Adrenal gland (tissue), 12 donors: ENCODE measurements around the gene SEPTIN8. TPM values are rescaled to one million over a fixed set of nuclear protein-coding genes. Genes with fewer than 3 reads are reported as not detected.

Experiments used
- DNase-seq, 7 donors: peaks; one replicate each; pipeline ENCODE4 v3.0.0-alpha.2; 2019 to 2020
- H3K27ac ChIP-seq, 5 donors: fragments of 200-600 bp; sonication (generic) in 4 of 5; 1 replicate in 3 of 5; 2 replicates in 2 of 5; pipeline versions ENCODE4 v1.5.1 to v1.8.0; 2016 to 2020; ENCODE audit warnings: mild to moderate bottlenecking in 1 of 5
- H3K27me3 ChIP-seq: fragments of 200-600 bp; 2 replicates; pipeline ENCODE4 v1.8.0; 2021
- H3K36me3 ChIP-seq, 2 donors: fragments of 200-600 bp; replicated peaks in 1 of 2; 1 replicate in 1 of 2; 2 replicates in 1 of 2; pipeline versions ENCODE4 v1.5.1 to v1.8.0; 2018 to 2022
- H3K4me1 ChIP-seq, 2 donors: fragments of 200-600 bp; replicated peaks in 1 of 2; 1 replicate in 1 of 2; 2 replicates in 1 of 2; pipeline versions ENCODE4 v1.5.1 to v1.8.0; 2018 to 2021
- H3K4me3 ChIP-seq, 4 donors: fragments of 200-600 bp; sonication (generic) in 3 of 4; one replicate each; pipeline ENCODE4 v1.5.1; 2016 to 2018
- H3K9me3 ChIP-seq, 3 donors: fragments of 200-600 bp; sonication (generic) in 1 of 3; replicated peaks in 1 of 3; 1 replicate in 2 of 3; 2 replicates in 1 of 3; pipeline versions ENCODE4 v1.5.1 to v1.8.0; 2016 to 2021
- CTCF ChIP-seq, 6 experiments: fragments of 450-650 bp in 4 of 6; fragments of 200-600 bp in 2 of 6; sonication (generic) in 1 of 6; IDR thresholded peaks; 1 replicate in 5 of 6; 2 replicates in 1 of 6; pipeline versions ENCODE4 v1.5.1 to v1.8.0; 2016 to 2021; ENCODE audit warnings: antibody characterized with exemption in 6 of 6, mild to moderate bottlenecking in 2 of 6, moderate library complexity in 1 of 6
- POLR2A ChIP-seq, 2 donors: fragments of 450-650 bp; IDR thresholded peaks; one replicate each; pipeline ENCODE4 v1.6.1; 2017; ENCODE audit warnings: antibody characterized with exemption in 2 of 2, mild to moderate bottlenecking in 2 of 2, moderate library complexity in 1 of 2
- WGBS, 4 donors: extraction: QIAGEN DNeasy Blood & Tissue Kit in 2 of 4; methylation state at CpG; one replicate each; pipeline versions ENCODE4 v1.1.5 to v1.1.7; 2013 to 2017; 5-methylcytosine and 5-hydroxymethylcytosine counted together
- intact Hi-C, 2 donors: fragments of 100-400 bp; cut with DNase I; formaldehyde crosslinking; loops; one replicate each; pipeline versions ENCODE4 v1.14.1 to v1.15.0; 2022 to 2023
- polyA plus RNA-seq, 3 donors: library from polyadenylated mRNA; stranded (reverse); fragments of 200-250 nt in 2 of 3; fragments of 350-450 nt in 1 of 3; fragmentation: Illumina TruSeq in 1 of 3; extraction: RNeasy Lipid Tissue Mini Kit (QIAGEN cat#74804) in 1 of 3; gene quantifications; one replicate each; pipeline ENCODE4 v1.2.3, GENCODE V29; 2013 to 2014
- total RNA-seq, 9 donors: library from RNA; depleted of rRNA in 4 of 9; stranded (reverse); fragments of >200 nt in 4 of 9; fragments of 120-200 nt in 1 of 9; fragmentation: NEBNext Ultra II Directional in 1 of 9; extraction: Animal tissue kit (Norgen Biotek cat#: 25700) in 1 of 9; gene quantifications; one replicate each; pipeline versions ENCODE4 v1.1.0 to v1.2.4, GENCODE V29; 2013 to 2023
- donor health status: healthy with polysubstance abuse.
- donor health status: Bipolar disorder and iron deficiency.
- donor health status: DM: yes; HTN: yes; CAD: no.
- donor health status: DM: no; HTN: no; CAD: no.
- donor health status: DM: no; HTN: no; CAD: no.
- donor health status: DM: yes; HTN: yes; CAD: no.

Gene SEPTIN8
- total and polyA plus RNA-seq, 12 donors = 9.7 to 36.2 (median 24.3) TPM

DNA sequence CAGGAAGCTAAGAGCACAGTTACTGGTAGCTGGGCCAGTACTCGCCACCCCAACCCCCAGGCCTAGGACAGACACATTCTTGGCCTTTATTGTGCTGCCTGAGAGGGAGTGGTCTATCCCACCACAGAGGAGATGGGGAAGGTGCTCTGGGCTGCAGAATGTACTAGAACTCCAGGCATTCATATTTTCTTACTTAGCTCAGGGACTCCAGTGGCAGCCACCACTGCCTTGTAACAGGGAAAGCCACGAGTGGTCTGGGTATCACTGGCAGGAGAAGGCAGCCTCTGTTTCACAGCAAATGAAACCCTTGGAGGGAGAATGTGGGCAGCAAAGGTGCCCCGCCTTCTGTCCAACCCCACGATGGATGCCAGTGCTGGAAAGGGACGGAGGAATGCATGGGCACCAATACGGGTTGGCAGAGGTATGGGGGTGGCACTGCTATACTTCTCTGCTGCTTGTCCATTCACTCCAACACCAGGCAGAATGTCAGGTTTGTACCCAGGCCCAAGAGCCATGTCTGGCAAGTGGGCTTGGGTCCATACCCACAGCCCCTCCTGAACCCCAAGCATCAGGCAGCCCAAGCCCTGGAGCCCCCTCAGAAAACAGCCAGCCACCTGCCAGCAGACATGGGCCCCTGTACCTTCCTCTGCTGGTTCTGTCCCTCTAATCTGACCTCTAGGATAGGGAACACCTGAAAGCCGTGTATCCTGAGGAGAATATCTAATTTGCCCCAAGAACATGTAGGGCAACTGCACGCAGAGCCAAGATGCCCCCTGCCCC is 4.6 kb downstream of the SEPTIN8 start:
- WGBS, 4 donors = 90 to 97% (median 92%) methylated on average over 6 to 8 of the region's 8 CpGs
- Histone ChIP-seq H3K4me3 (no peak overlapping the region), H3K27ac (peak overlapping the region in 2 of 5 donors; percentile 36 to 38), H3K4me1 (peaks cover 7 to 18% of the 10 kb centered on the region in 2 donors), H3K9me3 (no peaks in the 10 kb centered on the region), H3K27me3 (no peaks in the 10 kb centered on the region), H3K36me3 (no peaks in the 10 kb centered on the region)
- DNase-seq = no peak
- TF ChIP-seq CTCF (IDR thresholded peaks at IDR 0.05) (no peak), POLR2A (IDR thresholded peaks at IDR 0.05) (no peak)
- intact Hi-C loops = no loop called here

- peaks cover 7 to 20% of the 10 kb centered on the region in 2 donors for H3K4me1 ChIP-seq
- 41 to 56% (median 50%) methylated on average over 4 to 8 of the region's 8 CpGs for WGBS, 4 donors
- H3K36me3 ChIP-seq = no peaks in the 10 kb centered on the region
Observed at GRCh38 chr5:132771503-132771998, 5.5 kb downstream of the SEPTIN8 start.

DNA sequence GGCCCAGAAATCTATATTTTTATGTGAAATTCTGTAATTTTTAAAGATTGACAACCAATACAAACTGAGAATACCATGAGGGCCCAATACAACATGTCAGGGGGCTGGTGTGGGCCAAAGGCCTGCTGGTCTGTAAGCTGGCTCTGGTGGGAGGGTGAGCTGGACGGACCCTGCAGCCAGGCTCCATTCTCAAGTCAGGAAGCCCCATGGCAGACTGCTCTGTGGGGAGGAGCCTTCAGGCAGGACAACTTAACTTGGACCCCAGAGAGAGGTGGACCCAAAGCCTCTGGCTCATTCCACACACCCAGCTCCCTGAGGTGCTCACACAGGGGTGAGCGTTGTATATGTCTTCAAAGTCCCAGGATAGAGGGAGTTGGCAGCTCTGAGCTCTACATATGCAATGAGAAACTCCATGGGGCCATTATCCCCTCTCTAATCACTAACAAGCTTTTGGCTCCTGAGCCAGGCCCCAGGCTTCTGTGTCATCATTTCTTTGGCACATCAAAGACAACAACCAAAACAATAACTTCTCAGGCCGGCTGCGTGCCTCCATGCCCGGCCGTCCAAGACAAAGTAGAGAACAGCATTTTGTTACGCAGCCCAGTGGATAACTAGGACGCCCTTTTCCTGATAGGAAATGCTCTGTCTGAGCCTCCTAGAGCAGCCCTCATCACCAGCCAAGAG is 6.4 kb downstream of the SEPTIN8 start:
- H3K27me3 ChIP-seq = no peaks in the 10 kb centered on the region
- intact Hi-C loops = no loop called here
- H3K9me3 ChIP-seq = no peaks in the 10 kb centered on the region
- H3K4me3 ChIP-seq = no peak overlapping the region
- WGBS, 4 donors = 81 to 93% (median 90%) methylated on average over 7 to 8 of the region's 8 CpGs
- H3K4me1 ChIP-seq = peaks cover 0 to 17% of the 10 kb centered on the region in 2 donors
- H3K36me3 ChIP-seq = no peaks in the 10 kb centered on the region
- H3K27ac ChIP-seq = no peak overlapping the region
- no peak for TF ChIP-seq CTCF (IDR thresholded peaks at IDR 0.05)
- no peak for TF ChIP-seq POLR2A (IDR thresholded peaks at IDR 0.05)
- no peak for DNase-seq

More at GRCh38 chr5:132771503-132771998, 5.5 kb downstream of the SEPTIN8 start:
- Histone ChIP-seq H3K27me3 (no peaks in the 10 kb centered on the region), H3K27ac (peak overlapping the region in 2 of 5 donors; percentile 41 to 65), H3K9me3 (no peaks in the 10 kb centered on the region), H3K4me3 (no peak overlapping the region)
- DNase-seq = peak in 5 of 7 donors; percentile 25 to 72 (median 56)
- intact Hi-C loops = no loop called here
- TF ChIP-seq CTCF (IDR thresholded peaks at IDR 0.05) = no peak

- intact Hi-C loops = no loop called here
- DNase-seq = no peak
- peak overlapping the region in 1 of 5 donors; percentile 43 for H3K27ac ChIP-seq
- WGBS, 4 donors = 96 to 100% (median 98%) methylated on average over 3 of the region's 3 CpGs
- H3K27me3 ChIP-seq = no peaks in the 10 kb centered on the region
- TF ChIP-seq POLR2A (IDR thresholded peaks at IDR 0.05) (no peak), CTCF (IDR thresholded peaks at IDR 0.05) (no peak)
- no peak overlapping the region for H3K4me3 ChIP-seq
- H3K36me3 ChIP-seq = peaks cover 0 to 18% of the 10 kb centered on the region in 2 donors
- H3K9me3 ChIP-seq = no peaks in the 10 kb centered on the region
- peaks cover 0 to 10% of the 10 kb centered on the region in 2 donors for H3K4me1 ChIP-seq
Observed at GRCh38 chr5:132768485-132768868, 8.6 kb downstream of the SEPTIN8 start.
